NT2/D1 (cell line): ENCODE measurements around the gene SPSB3.

Source experiments
- SUZ12 ChIP-seq: IDR thresholded peaks from 2 replicates; pipeline ENCODE4 v1.6.1; 2011; ENCODE audit not compliant: insufficient read length, insufficient read depth; ENCODE audit errors: extremely low read depth
- YY1 ChIP-seq: IDR thresholded peaks from 2 replicates; pipeline ENCODE4 v1.6.1; 2011; ENCODE audit not compliant: insufficient read length, insufficient read depth

- TF ChIP-seq YY1 (no peak), SUZ12 (no peak)
These were observed 11.0 kb downstream of the SPSB3 start, which contains the start of gene NME3 for GRCh38 chr16:1771188-1771863.
